Upper lobe of left lung (tissue), 4 donors: Measurements from ENCODE around the gene SLC22A15.

Experiments
- POLR2A ChIP-seq, 4 donors: fragments of 450-650 bp; IDR thresholded peaks; one replicate each; pipeline ENCODE4 v1.5.1; 2016 to 2017; ENCODE audit warnings: antibody characterized with exemption in 4 of 4, mild to moderate bottlenecking in 2 of 4
- TF ChIP-seq, protein P1 (sequence below), 6 experiments: fragments of 450-650 bp in 4 of 6; fragments of 200-600 bp in 2 of 6; sonication (generic) in 2 of 6; IDR thresholded peaks; one replicate each; pipeline ENCODE4 v1.5.1; 2016 to 2019; ENCODE audit warnings: antibody characterized with exemption in 6 of 6

DNA sequence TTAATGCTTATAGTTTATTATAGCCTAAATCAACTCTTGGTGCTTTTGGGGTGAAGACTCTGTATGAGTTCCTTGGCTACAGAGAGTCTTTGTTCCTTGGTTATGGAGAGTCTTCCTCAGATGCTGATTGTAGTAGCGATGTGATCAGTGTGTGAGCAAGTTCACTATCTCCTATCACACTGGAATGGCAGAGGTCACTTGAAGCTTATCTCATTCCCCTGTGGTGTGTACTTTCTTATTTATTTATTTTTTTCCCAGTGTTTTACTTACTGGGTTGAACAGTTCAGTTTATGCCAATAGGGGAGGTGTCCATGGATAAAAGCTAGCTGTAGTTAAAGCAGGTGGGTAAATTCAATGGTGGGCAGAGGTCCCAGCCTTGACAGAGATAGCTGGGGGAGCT is 114.8 kb downstream of the SLC22A15 start:
- TF ChIP-seq, protein P1, sequence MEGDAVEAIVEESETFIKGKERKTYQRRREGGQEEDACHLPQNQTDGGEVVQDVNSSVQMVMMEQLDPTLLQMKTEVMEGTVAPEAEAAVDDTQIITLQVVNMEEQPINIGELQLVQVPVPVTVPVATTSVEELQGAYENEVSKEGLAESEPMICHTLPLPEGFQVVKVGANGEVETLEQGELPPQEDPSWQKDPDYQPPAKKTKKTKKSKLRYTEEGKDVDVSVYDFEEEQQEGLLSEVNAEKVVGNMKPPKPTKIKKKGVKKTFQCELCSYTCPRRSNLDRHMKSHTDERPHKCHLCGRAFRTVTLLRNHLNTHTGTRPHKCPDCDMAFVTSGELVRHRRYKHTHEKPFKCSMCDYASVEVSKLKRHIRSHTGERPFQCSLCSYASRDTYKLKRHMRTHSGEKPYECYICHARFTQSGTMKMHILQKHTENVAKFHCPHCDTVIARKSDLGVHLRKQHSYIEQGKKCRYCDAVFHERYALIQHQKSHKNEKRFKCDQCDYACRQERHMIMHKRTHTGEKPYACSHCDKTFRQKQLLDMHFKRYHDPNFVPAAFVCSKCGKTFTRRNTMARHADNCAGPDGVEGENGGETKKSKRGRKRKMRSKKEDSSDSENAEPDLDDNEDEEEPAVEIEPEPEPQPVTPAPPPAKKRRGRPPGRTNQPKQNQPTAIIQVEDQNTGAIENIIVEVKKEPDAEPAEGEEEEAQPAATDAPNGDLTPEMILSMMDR (IDR thresholded peaks at IDR 0.05): no peak
- no peak for TF ChIP-seq POLR2A (IDR thresholded peaks at IDR 0.05)
